ENCODE measurements around the gene RRAGD. TPM values are rescaled to one million over a fixed set of nuclear protein-coding genes. Genes with fewer than 3 reads are reported as not detected.

The RRAGD gene
- total and polyA plus RNA-seq, 2 of the 8 experiments (the other 6 are each of a cell fraction or from before 2014, with no cell fraction given) = 7.2 to 30.8 TPM

GRCh38 chr6:89388846-89389245 is 23.2 kb downstream of the RRAGD start:
- Histone ChIP-seq H3K4me1 (replicated peaks in 1 of 4; ENCODE audit: control insufficient read depth in 3 of 4, insufficient read depth in 4 of 4, low read length in 3 of 4) (peaks cover 0 to 3% (median 1%) of the 10 kb centered on the region in 4 experiments; a peak in 1 of 7 replicates), H2BK20ac (ENCODE audit: low read length) (no peak overlapping the region), H3K23me2 (ENCODE audit: low read depth, low read length) (no peaks in the 10 kb centered on the region), H2BK120ac (replicated peaks; ENCODE audit: low read depth, low read length) (no peak overlapping the region), H3K27ac (ENCODE audit: low read depth, low read length) (no peak overlapping the region), H4K20me1 (replicated peaks in 1 of 2; ENCODE audit: control insufficient read depth in 1 of 2, insufficient read depth in 2 of 2, low read length in 2 of 2) (no peaks in the 10 kb centered on the region), H3K79me1 (ENCODE audit: low read depth, low read length) (no peaks in the 10 kb centered on the region), H2BK12ac (ENCODE audit: low read depth, low read length) (no peak overlapping the region), H3K4me3 (ENCODE audit: extremely low read depth in 1 of 4, insufficient read depth in 2 of 4, low read depth in 3 of 4, low read length in 4 of 4) (no peak overlapping the region), H2AK5ac (ENCODE audit: low read depth, low read length) (no peak overlapping the region), H2AFZ (ENCODE audit: low read length) (no peak overlapping the region), H4K5ac (ENCODE audit: insufficient read length, low read depth, low read length) (no peak overlapping the region), H3K9ac (replicated peaks in 1 of 4; ENCODE audit: extremely low read depth in 1 of 4, low read depth in 3 of 4, low read length in 3 of 4) (no peak overlapping the region), H3K36me3 (ENCODE audit: control insufficient read depth in 2 of 4, insufficient read depth in 4 of 4, low read length in 3 of 4) (peaks cover 0 to 4% (median 0%) of the 10 kb centered on the region in 4 experiments; a peak in 1 of 8 replicates), H3K79me2 (ENCODE audit: control insufficient read depth in 1 of 2, insufficient read depth in 2 of 2, low read length in 2 of 2) (no peaks in the 10 kb centered on the region), H3K4ac (replicated peaks; ENCODE audit: insufficient read length, low read depth, low read length) (no peak overlapping the region), H4K8ac (ENCODE audit: extremely low read depth, insufficient read depth, low read length) (no peak overlapping the region), H4K91ac (replicated peaks; ENCODE audit: insufficient read length, low read length) (no peak overlapping the region), H3K56ac (replicated peaks; ENCODE audit: insufficient read length, low read depth, low read length) (no peak overlapping the region), H2BK15ac (ENCODE audit: low read length) (no peak overlapping the region), H3K14ac (ENCODE audit: insufficient read length) (no peak overlapping the region), H3K27me3 (replicated peaks in 1 of 4; ENCODE audit: control insufficient read depth in 3 of 4, extremely low read depth in 1 of 4, insufficient read depth in 3 of 4, low read length in 3 of 4) (no peaks in the 10 kb centered on the region), H3K9me3 (ENCODE audit: insufficient read depth in 2 of 2, low read depth in 1 of 2, low read length in 1 of 2) (no peaks in the 10 kb centered on the region), H3K4me2 (ENCODE audit: insufficient read depth in 1 of 2, low read depth in 2 of 2, low read length in 2 of 2) (no peak overlapping the region), H3K23ac (ENCODE audit: insufficient read length) (no peak overlapping the region), H2BK5ac (ENCODE audit: low read depth, low read length) (no peak overlapping the region), H3K18ac (ENCODE audit: extremely low read depth, low read length) (no peak overlapping the region)
- no peak for TF ChIP-seq RXRA (IDR thresholded peaks at IDR 0.05; ENCODE audit: insufficient read depth, low read depth, low read length)
- TF ChIP-seq TCF12 (IDR thresholded peaks at IDR 0.05; ENCODE audit: low read depth, low read length) = no peak
- no peak for TF ChIP-seq SRF (IDR thresholded peaks at IDR 0.05; ENCODE audit: low read depth, low read length)
- ChIA-PET POLR2A (ENCODE audit: partially characterized antibody) (no interaction called here), CTCF (ENCODE audit: partially characterized antibody) (interaction anchor here (0.6 to 3.4 kb wide), 3 partner anchors 13 to 43 kb away, joined by 4 to 11 read pairs (median 5); no protein-coding TSS in a partner anchor)
- 90% methylated on average over 6 of the region's 6 CpGs; no CpG with 5 or more reads in 1 of the 2 experiments for WGBS, 2 experiments (ENCODE audit: extremely low coverage in 1 of 2, insufficient coverage in 1 of 2, insufficient read length in 1 of 2, insufficient replicate concordance in 2 of 2, low coverage in 1 of 2, low lambda C conversion rate in 2 of 2, missing lambda C conversion rate in 1 of 2)
- FAIRE-seq (no peak), DNase-seq (ENCODE audit: low read depth in 1 of 2, low spot score in 2 of 2) (no peak)
